ENCODE measurements around the gene SLF1.
A peak's percentile ranks its signal among the peaks of the same experiment; 100 is the strongest.

The SLF1 gene

DNA sequence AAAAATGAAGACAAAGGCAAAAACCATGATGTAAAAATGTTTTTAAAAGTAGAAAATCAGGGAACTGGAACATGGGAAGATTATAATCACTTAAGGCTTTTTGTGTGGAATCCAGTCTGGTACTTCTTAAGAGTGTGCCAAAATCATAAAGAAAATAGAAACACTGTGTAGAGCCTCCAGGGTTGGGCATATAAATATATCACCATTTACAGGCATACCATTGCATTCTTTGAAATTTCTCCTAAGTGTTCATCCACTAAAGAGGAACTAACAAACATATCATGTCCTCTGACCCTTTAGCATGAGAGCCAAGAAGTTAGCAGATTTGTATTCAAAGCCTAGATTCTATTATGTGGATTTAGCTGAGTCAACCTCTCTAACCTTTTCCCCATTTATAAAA, 93.3 kb downstream of the SLF1 start:
- DNase-seq (ENCODE audit: low spot score) = no peak

GRCh38 chr5:94715768-94716167, 97.3 kb downstream of the SLF1 start:
- DNase-seq (ENCODE audit: low spot score) = no peak

DNA sequence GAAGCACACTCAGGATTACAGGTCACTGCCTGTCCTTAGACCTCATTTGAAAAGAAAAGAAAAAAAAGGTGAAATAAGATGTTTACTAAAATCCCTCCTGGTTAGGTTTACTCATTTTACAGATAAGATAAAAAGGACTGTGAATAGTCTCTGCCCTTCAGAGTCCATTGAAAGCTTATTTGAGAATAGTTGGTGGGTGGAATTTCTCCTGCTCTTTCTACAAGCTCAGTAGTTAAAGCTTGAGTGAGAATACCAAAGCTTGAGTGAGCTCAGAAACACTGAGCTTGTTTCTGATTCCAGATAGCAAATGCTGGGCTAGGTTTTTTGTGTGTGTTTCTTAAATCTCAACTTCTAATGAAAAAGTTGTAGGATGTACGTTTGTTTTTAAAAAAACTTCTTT, 106.7 kb downstream of the SLF1 start:
- DNase-seq (ENCODE audit: low spot score) = no peak

- DNase-seq (ENCODE audit: low spot score) = no peak
These were observed 113.0 kb downstream of the SLF1 start for GRCh38 chr5:94731471-94731870.

DNA sequence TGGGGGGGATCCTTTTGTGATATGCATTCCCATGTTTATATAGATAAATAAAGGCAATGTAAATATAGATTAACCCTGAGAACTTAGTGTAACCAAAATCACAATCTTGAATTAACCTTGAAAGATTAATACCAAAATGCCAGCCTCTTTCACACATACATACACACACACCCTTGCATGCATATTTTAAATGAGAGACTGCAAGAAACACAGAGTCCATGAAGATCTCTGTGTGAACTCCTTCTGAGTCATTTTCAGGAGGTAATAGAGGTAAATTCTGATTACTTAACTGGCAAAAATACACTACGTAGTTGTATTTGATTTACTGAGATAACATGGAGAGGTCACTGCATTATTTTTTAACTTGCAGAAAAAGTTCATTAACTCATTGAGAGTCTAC, 118.0 kb downstream of the SLF1 start:
- no peak for DNase-seq (ENCODE audit: low spot score)

GRCh38 chr5:94740286-94740685, 121.8 kb downstream of the SLF1 start:
- DNase-seq (ENCODE audit: low spot score) = no peak

DNA sequence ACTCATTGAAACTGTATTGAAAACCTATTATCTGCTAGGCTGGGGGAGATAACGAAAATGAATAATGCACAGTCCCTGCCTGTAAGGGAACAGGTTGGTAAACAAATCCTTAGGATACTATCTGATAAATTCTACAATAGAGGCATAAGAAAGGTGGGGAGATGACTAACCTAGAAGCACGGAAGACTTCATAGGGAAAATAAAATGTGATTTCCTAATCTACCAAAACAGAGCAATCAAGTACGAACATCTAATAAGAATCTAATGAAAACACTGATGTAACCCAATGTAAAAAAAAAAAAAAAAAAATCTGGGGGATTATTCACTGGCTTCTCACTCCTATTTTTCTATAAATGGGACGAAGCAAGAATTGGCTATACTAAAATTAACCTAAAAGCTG, 124.4 kb downstream of the SLF1 start:
- no peak for DNase-seq (ENCODE audit: low spot score)

GRCh38 chr5:94744906-94745305, 126.4 kb downstream of the SLF1 start:
- DNase-seq (ENCODE audit: low spot score) = no peak

DNA sequence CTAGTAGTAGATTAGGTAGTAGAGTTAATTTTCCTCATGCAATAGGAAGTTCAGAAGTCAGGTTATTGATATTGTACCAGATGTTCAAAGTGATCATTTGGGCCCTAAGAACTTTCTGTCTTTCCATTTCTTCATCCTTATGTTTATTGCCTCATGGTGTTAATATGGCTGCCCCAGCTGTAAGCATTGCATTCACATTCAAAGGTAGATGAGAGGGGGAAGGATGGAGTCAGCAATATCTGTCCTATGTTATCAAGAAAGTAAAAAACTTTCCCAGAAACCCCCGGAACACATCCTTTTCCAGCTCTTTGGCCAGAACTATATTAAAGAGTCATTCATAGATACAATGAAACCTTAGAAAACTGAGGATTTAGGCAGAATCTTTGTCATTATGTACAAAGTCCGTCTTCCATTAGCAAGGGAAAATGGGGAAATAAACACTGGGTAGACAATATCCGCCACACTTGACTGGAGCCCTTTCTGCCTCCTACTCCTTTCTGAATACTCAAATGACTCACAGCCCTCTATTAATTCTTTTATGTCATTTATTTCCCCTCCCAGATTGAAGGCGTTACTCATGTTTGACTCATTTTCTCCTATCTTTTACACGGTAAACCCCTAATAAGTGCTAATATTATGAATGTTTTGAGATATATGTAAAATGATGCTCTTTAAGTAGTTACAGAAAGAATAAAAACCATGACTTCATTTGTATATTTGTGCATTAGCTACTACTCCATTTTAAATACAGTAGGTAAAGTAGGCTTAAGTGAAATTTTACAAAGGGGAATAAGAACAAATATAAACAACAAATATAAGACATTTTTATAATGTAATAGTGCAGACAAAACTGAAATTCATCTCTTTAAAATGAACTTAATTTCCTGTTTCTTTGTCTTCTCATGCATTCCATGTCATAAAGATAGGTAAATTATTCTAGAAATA, 127.6 kb downstream of the SLF1 start:
- peak; percentile 17 for DNase-seq (ENCODE audit: low spot score)

DNA sequence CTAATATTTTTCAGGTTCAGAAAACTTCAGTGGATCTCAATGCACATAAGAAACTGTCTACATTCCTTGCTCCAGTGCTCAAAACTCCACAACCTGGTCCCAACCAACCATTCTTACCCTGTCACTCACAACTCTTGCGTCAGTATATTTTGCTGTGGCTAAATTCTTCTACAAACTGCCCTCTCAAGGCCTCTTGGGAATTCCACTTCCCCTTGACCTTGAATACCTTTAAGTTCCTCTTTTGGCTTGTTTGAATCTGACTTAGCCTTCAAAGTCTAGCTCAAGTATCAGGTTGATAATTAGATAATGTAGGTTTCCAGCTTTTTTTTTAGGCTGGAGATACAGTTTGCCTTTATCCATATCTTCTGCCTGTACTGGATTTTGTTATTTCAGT, 128.3 kb downstream of the SLF1 start:
- DNase-seq (ENCODE audit: low spot score) = peak; percentile 73
